GM06990 (cell line): ENCODE results near the gene HNRNPDL.

ENCODE experiments used
- DNase-seq: peaks from one replicate; pipeline ENCODE4 v3.0.0-alpha.2; 2011; ENCODE audit not compliant: insufficient read length; ENCODE audit errors: extremely low read depth
- H3K27me3 ChIP-seq: replicated peaks from 2 replicates; pipeline ENCODE4 v1.6.0; 2011; ENCODE audit warnings: low read length; ENCODE audit not compliant: control insufficient read depth, insufficient read depth
- H3K36me3 ChIP-seq: 2 replicates; pipeline ENCODE4 v1.5.1; 2011; ENCODE audit warnings: low read length; ENCODE audit not compliant: control insufficient read depth, insufficient read depth
- H3K4me3 ChIP-seq: replicated peaks from 2 replicates; pipeline ENCODE4 v1.5.1; 2011; ENCODE audit warnings: low read depth, mild to moderate bottlenecking, control low read depth, low read length
- CTCF ChIP-seq: IDR thresholded peaks from 2 replicates; pipeline ENCODE4 v1.5.1; 2011; ENCODE audit warnings: low read length, control low read depth, mild to moderate bottlenecking, inconsistent platforms; ENCODE audit not compliant: insufficient read depth, poor library complexity, severe bottlenecking

HNRNPDL gene

GRCh38 chr4:82436780-82437179 lies 6.5 kb upstream of the HNRNPDL start:
- no peak for TF ChIP-seq CTCF
- peaks cover 2% of the 10 kb centered on the region for H3K36me3 ChIP-seq
- no peak for DNase-seq
- H3K27me3 ChIP-seq: no peaks in the 10 kb centered on the region
- H3K4me3 ChIP-seq: no peak overlapping the region

GRCh38 chr4:82436130-82436529 lies 5.9 kb upstream of the HNRNPDL start:
- no peak for DNase-seq
- H3K4me3 ChIP-seq: no peak overlapping the region
- H3K36me3 ChIP-seq: peaks cover 2% of the 10 kb centered on the region
- TF ChIP-seq CTCF: no peak
- no peaks in the 10 kb centered on the region for H3K27me3 ChIP-seq

GRCh38 chr4:82434949-82435348 lies 4.7 kb upstream of the HNRNPDL start:
- DNase-seq: no peak
- H3K36me3 ChIP-seq: peaks cover 2% of the 10 kb centered on the region
- no peak for TF ChIP-seq CTCF
- H3K27me3 ChIP-seq: no peaks in the 10 kb centered on the region
- no peak overlapping the region for H3K4me3 ChIP-seq

GRCh38 chr4:82433791-82434190 lies 3.5 kb upstream of the HNRNPDL start:
- Histone ChIP-seq H3K4me3 (no peak overlapping the region), H3K36me3 (peaks cover 2% of the 10 kb centered on the region), H3K27me3 (no peaks in the 10 kb centered on the region)
- DNase-seq: no peak
- TF ChIP-seq CTCF: no peak

GRCh38 chr4:82432596-82432995 lies 2.3 kb upstream of the HNRNPDL start:
- no peak for DNase-seq
- H3K4me3 ChIP-seq: no peak overlapping the region
- H3K36me3 ChIP-seq: peaks cover 2% of the 10 kb centered on the region
- no peaks in the 10 kb centered on the region for H3K27me3 ChIP-seq
- TF ChIP-seq CTCF: no peak

- Histone ChIP-seq H3K27me3 (no peaks in the 10 kb centered on the region), H3K4me3 (peak overlapping the region; percentile 76), H3K36me3 (peaks cover 2% of the 10 kb centered on the region)
- no peak for DNase-seq
- no peak for TF ChIP-seq CTCF
Observed at GRCh38 chr4:82431831-82432230, 1.6 kb upstream of the HNRNPDL start.
